Measurements from ENCODE around the gene RAD17. TPM values are rescaled to one million over a fixed set of nuclear protein-coding genes. Genes with fewer than 3 reads are reported as not detected.

Gene RAD17
- total RNA-seq, 1 experiment from 2014 or later = 33.8 TPM

- no peaks in the 10 kb centered on the region for H3K27me3 ChIP-seq (replicated peaks; ENCODE audit: control insufficient read depth, insufficient read depth, low read length)
- CTCF ChIA-PET = no interaction called here
- POLR2A ChIA-PET = no interaction called here
Observed at GRCh38 chr5:69462170-69462569, 92.6 kb downstream of the RAD17 start.

More at GRCh38 chr5:69462170-69462569, 92.6 kb downstream of the RAD17 start:
- no peaks in the 10 kb centered on the region for H3K36me3 ChIP-seq (ENCODE audit: control insufficient read depth, insufficient read depth, low read length)
- no peaks in the 10 kb centered on the region for H3K27me3 Mint-ChIP-seq (ENCODE audit: insufficient read depth, unreplicated experiment)
- H3K4me1 Mint-ChIP-seq (ENCODE audit: low read depth, unreplicated experiment) = no peaks in the 10 kb centered on the region
- H3K9me3 Mint-ChIP-seq (ENCODE audit: unreplicated experiment) = no peaks in the 10 kb centered on the region
- H3K27ac Mint-ChIP-seq (ENCODE audit: unreplicated experiment) = no peak overlapping the region
- H3K4me3 Mint-ChIP-seq (ENCODE audit: unreplicated experiment) = no peak overlapping the region
- H3K9me3 ChIP-seq = peaks cover 7% of the 10 kb centered on the region
- H3K4me1 ChIP-seq = peaks cover 10% of the 10 kb centered on the region; the same call in 1 of the 2 replicates
- H3K36me3 Mint-ChIP-seq (ENCODE audit: insufficient read depth, unreplicated experiment) = no peaks in the 10 kb centered on the region
- H3K4me3 ChIP-seq (ENCODE audit: low read depth, low read length) = no peak overlapping the region
- intact Hi-C loops (cut with micrococcal nuclease; ENCODE audit: unreplicated experiment) = no loop called here
- no peak for TF ChIP-seq CTCF (IDR thresholded peaks at IDR 0.05; ENCODE audit: insufficient read depth in 1 of 2, low read depth in 1 of 2, low read length in 1 of 2, severe bottlenecking in 1 of 2, unreplicated experiment in 1 of 2)
- no peak for DNase-seq
- no TSS peak for BruUV-seq (replicated peaks)

Other genes with a start within 250 kb of the RAD17 start
- gene CCNB1, start 202.7 kb upstream of the RAD17 start, total RNA-seq (2022) = 311 and 338 TPM in 2 replicates
- 30.2 and 32.4 TPM in 2 replicates for gene CENPH, start 180.2 kb upstream of the RAD17 start, total RNA-seq (2022)
- gene CDK7, start 134.9 kb upstream of the RAD17 start, total RNA-seq (2022) = 82.4 and 90.5 TPM in 2 replicates
- 20.8 and 22.4 TPM in 2 replicates for gene CCDC125, start 37.0 kb upstream of the RAD17 start, total RNA-seq (2022)
- 66.8 and 75.1 TPM in 2 replicates for gene AK6, start 298 bp upstream of the RAD17 start, total RNA-seq (2022)
- gene TAF9, start 298 bp upstream of the RAD17 start, total RNA-seq (2022) = 92.5 and 101 TPM in 2 replicates
- gene MARVELD2, start 45.3 kb downstream of the RAD17 start, total RNA-seq (2022) = 47.2 and 50.3 TPM in 2 replicates
- 174 and 184 TPM in 2 replicates for gene OCLN, start 123.0 kb downstream of the RAD17 start, total RNA-seq (2022)
- gene GTF2H2C, start 190.4 kb downstream of the RAD17 start, total RNA-seq (2022) = 44.8 and 52.9 TPM in 2 replicates

All from Caco-2 (cell line).